GM12865 (cell line): ENCODE results near the gene DELE1.

Source experiments
- DNase-seq: peaks from one replicate; pipeline ENCODE4 v3.0.0; 2010; ENCODE audit warnings: low read depth
- H3K4me3 ChIP-seq: 2 replicates; pipeline ENCODE4 v1.5.1; 2011; ENCODE audit warnings: mild to moderate bottlenecking, low read depth, low read length, control low read depth
- CTCF ChIP-seq: IDR thresholded peaks from 2 replicates; pipeline ENCODE4 v1.5.1; 2011; ENCODE audit warnings: low read length, control low read depth, low read depth, inconsistent platforms; ENCODE audit not compliant: insufficient read depth; ENCODE audit errors: missing control alignments

The DELE1 gene

GRCh38 chr5:141950207-141951005 lies 26.7 kb downstream of the DELE1 start:
- no peak overlapping the region for H3K4me3 ChIP-seq
- no peak for TF ChIP-seq CTCF
- DNase-seq = no peak

- no peak overlapping the region for H3K4me3 ChIP-seq
- DNase-seq = peak; percentile 54
- TF ChIP-seq CTCF = peak; percentile 72
Observed at GRCh38 chr5:141951332-141951781, 27.7 kb downstream of the DELE1 start.

GRCh38 chr5:141952020-141952419 lies 28.3 kb downstream of the DELE1 start:
- H3K4me3 ChIP-seq = no peak overlapping the region
- no peak for DNase-seq
- TF ChIP-seq CTCF = no peak

GRCh38 chr5:141954194-141954593 lies 30.5 kb downstream of the DELE1 start:
- DNase-seq = no peak
- no peak overlapping the region for H3K4me3 ChIP-seq
- TF ChIP-seq CTCF = no peak

- TF ChIP-seq CTCF = no peak
- no peak for DNase-seq
- no peak overlapping the region for H3K4me3 ChIP-seq
Observed at GRCh38 chr5:141957367-141957996, 33.8 kb downstream of the DELE1 start.

GRCh38 chr5:141958113-141958512 lies 34.4 kb downstream of the DELE1 start, which contains the start of gene PCDH12:
PCDH12 (minus strand) TSS chr5:141958202; CDS start chr5:141957851, 351 bp downstream.
- no peak for TF ChIP-seq CTCF
- no peak for DNase-seq
- no peak within 1 kb of the TSS for H3K4me3 ChIP-seq
